Osteocyte (in vitro differentiated cells): ENCODE data around the gene CFP. TPM values are rescaled to one million over a fixed set of nuclear protein-coding genes. Genes with fewer than 3 reads are reported as not detected.
A peak's percentile ranks its signal among the peaks of the same experiment; 100 is the strongest.

ENCODE experiments used
- DNase-seq: peaks from one replicate; pipeline ENCODE4 v3.0.0; 2021; ENCODE audit warnings: mixed read lengths; ENCODE audit not compliant: unreplicated experiment; ENCODE audit errors: extremely low spot score
- H3K27ac Mint-ChIP-seq: one replicate; pipeline ENCODE4 v1.8.0; 2021; ENCODE audit warnings: mild to moderate bottlenecking, mixed read lengths; ENCODE audit not compliant: unreplicated experiment
- H3K27me3 Mint-ChIP-seq: one replicate; pipeline ENCODE4 v1.8.0; 2021; ENCODE audit warnings: mixed read lengths; ENCODE audit not compliant: unreplicated experiment
- H3K36me3 Mint-ChIP-seq: one replicate; pipeline ENCODE4 v1.8.0; 2021; ENCODE audit warnings: mixed read lengths; ENCODE audit not compliant: unreplicated experiment
- H3K4me1 Mint-ChIP-seq: one replicate; pipeline ENCODE4 v1.8.0; 2021; ENCODE audit warnings: mixed read lengths; ENCODE audit not compliant: unreplicated experiment
- H3K4me3 Mint-ChIP-seq: one replicate; pipeline ENCODE4 v1.8.0; 2021; ENCODE audit warnings: mild to moderate bottlenecking, moderate library complexity, mixed read lengths; ENCODE audit not compliant: unreplicated experiment
- H3K9me3 Mint-ChIP-seq: one replicate; pipeline ENCODE4 v1.8.0; 2021; ENCODE audit warnings: mixed read lengths; ENCODE audit not compliant: unreplicated experiment
- total RNA-seq: library from RNA; stranded (reverse); gene quantifications from 2 replicates; pipeline ENCODE4 v1.2.1, GENCODE V29; 2021
- TF ChIP-seq, protein P1 (sequence below): fragments of 200-600 bp; sonication (generic); IDR thresholded peaks from 2 replicates; pipeline ENCODE4 v1.5.0; 2021; ENCODE audit warnings: antibody characterized with exemption, mild to moderate bottlenecking, moderate library complexity

CFP gene
- total RNA-seq, 1 donor from 2014 or later = 0.97 TPM

DNA sequence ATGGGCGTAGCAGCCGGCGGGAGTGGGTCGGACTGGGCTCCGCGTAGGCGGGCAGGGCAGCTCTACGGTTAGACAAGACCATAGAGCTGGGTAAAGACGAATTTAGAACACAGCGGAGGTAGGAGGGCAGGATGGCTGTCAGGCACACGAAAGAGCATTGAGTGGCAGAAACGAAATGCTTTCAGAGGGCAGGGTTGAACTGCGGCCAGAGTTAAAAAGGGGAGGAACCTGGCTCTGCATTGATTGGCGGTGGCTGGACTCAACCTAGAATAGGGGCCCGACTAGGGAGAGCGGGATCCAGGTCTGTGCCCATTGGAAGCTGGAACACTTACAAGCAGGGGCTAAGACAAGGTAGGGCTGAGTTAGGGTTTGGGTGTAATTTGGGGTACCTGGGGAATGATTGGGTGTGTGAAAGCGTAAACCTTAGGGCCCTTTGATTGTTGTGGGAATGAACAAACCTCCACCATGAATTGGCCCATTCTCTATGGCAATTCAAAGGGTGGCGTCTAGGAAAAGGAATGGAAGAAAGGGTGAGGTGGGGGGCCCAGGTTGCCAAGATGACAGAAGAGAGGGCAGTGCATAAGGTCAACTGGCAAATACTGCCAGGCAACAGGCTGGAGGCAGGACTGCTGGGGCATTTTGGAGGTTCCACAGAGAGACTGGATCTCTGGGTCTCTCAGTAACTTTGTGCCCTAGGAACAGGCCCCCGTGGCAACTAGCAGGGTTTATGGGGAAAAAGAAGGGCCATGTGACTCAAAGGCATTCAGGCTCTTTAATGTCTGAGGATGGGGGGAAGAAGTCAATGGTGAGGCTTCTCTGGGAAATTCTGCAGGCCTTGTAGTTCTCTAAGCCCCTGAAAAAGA, 21.5 kb upstream of the CFP start:
- Mint-ChIP-seq H3K4me3 (peak overlapping the region; percentile 81), H3K4me1 (peaks cover 18% of the 10 kb centered on the region)
- TF ChIP-seq, protein P1, sequence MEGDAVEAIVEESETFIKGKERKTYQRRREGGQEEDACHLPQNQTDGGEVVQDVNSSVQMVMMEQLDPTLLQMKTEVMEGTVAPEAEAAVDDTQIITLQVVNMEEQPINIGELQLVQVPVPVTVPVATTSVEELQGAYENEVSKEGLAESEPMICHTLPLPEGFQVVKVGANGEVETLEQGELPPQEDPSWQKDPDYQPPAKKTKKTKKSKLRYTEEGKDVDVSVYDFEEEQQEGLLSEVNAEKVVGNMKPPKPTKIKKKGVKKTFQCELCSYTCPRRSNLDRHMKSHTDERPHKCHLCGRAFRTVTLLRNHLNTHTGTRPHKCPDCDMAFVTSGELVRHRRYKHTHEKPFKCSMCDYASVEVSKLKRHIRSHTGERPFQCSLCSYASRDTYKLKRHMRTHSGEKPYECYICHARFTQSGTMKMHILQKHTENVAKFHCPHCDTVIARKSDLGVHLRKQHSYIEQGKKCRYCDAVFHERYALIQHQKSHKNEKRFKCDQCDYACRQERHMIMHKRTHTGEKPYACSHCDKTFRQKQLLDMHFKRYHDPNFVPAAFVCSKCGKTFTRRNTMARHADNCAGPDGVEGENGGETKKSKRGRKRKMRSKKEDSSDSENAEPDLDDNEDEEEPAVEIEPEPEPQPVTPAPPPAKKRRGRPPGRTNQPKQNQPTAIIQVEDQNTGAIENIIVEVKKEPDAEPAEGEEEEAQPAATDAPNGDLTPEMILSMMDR = no peak

DNA sequence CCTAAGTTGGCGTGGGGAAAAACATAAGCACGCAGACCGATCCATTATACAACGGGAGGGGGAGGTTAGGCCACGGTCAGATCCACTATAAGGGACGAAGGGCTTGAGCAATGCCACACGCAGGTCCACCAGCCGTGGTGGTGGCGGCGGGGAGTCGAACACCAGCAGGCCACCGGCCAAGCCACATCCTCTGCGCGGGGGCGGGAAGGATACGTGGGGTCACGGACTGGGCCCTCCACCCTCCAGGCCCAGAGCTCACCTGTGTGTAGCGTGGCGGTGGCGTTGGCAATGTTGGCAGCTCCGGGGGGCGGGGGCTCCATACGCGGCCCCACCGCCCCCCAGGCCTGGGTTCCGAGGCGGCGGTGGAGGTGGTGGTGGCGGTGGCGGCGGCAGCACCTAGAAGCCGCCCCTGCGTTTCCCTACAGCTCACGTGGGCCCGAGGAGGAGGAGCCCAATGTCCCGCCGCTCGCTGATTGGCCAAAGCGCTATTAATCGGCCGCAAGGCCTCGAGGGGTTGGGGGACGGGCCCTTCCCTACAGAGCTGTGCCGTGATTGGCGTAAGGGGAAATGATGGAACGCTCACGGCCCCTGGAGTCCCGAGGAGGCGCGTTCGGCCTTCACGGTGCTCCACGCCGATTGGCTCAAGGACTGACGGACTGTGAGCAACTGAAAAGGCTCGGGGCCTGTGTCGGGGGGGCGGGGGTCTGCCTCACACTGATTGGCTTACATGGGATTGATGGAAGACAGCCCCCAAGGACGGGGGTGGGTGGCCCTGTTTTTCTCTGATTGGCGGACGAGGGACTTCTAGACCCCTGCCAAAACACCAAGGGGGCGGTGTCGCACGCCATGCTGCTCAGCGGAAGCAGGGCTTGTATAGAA, 20.7 kb upstream of the CFP start, which contains the start of gene ELK1:
TSS of gene ELK1 (minus strand) at position 400 of the 879 bp plus-strand sequence. CDS start 9,122 bp downstream, outside the sequence.
- TF ChIP-seq, protein P1 = no peak
- H3K4me1 Mint-ChIP-seq = peaks cover 18% of the 10 kb centered on the region
- H3K27ac Mint-ChIP-seq = peak within 1 kb of the TSS; percentile 97
- peaks cover 5% of the 10 kb centered on the region for H3K9me3 Mint-ChIP-seq
- no peaks in the 10 kb centered on the region for H3K27me3 Mint-ChIP-seq
- DNase-seq = peak; percentile 98
- H3K4me3 Mint-ChIP-seq = peak within 1 kb of the TSS; percentile 81
- H3K36me3 Mint-ChIP-seq = peaks cover 5% of the 10 kb centered on the region

More for the DNA sequence above, 21.5 kb upstream of the CFP start:
- peak; percentile 65 for DNase-seq
- H3K27ac Mint-ChIP-seq = peak overlapping the region; percentile 97
- H3K36me3 Mint-ChIP-seq = peaks cover 10% of the 10 kb centered on the region
- no peaks in the 10 kb centered on the region for H3K27me3 Mint-ChIP-seq
- H3K9me3 Mint-ChIP-seq = peaks cover 5% of the 10 kb centered on the region

DNA sequence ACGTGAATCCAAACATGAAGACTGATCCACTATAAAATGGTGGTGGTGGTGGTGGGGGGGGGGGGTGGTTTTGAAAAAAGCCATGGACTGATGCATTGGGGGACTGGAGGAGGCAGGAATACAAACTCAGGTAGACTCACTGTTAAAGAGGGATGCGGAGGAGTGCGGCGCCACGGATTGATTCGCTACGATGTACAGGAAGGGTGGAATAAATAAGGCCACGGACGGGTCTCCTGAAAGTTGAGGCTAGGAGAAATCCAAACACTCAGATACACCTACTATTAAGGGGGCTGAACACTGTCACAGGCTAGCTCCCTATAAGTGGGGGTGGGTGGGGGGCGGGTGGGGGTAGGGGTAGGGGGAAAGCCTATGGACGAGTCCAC, 20.0 kb upstream of the CFP start:
- no peaks in the 10 kb centered on the region for H3K27me3 Mint-ChIP-seq
- DNase-seq = peak; percentile 42
- H3K4me1 Mint-ChIP-seq = peaks cover 19% of the 10 kb centered on the region
- peak overlapping the region; percentile 78 for H3K4me3 Mint-ChIP-seq
- peaks cover 5% of the 10 kb centered on the region for H3K36me3 Mint-ChIP-seq
- TF ChIP-seq, protein P1 = no peak
- H3K9me3 Mint-ChIP-seq = peaks cover 5% of the 10 kb centered on the region
- H3K27ac Mint-ChIP-seq = no peak overlapping the region

DNA sequence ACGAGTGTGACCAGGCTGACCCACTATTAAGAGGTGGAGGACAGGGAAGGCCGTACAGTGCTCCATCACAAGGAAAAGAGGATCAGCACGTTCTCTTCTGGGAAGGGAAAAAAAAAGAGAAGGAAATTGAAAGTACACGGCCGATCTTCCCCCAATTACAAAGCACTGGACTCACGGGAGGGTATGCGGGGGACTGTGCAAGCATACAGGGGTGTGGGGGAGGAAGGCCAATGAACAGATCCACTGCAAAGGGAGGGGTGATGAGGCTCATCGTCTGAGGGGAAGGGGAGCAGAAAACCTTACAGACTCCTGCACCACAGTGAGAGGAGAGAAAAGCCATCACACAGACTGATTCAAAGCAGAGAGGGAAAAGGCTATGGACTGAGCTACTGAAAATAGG, 19.5 kb upstream of the CFP start:
- TF ChIP-seq, protein P1 = no peak
- Mint-ChIP-seq H3K27ac (peak overlapping the region; percentile 36), H3K4me1 (peaks cover 22% of the 10 kb centered on the region), H3K36me3 (peaks cover 3% of the 10 kb centered on the region), H3K4me3 (peak overlapping the region; percentile 78), H3K9me3 (peaks cover 5% of the 10 kb centered on the region), H3K27me3 (no peaks in the 10 kb centered on the region)
- peak; percentile 73 for DNase-seq
